Glutamatergic neuron (in vitro differentiated cells): Measurements from ENCODE around the gene TRAPPC14. TPM values are rescaled to one million over a fixed set of nuclear protein-coding genes. Genes with fewer than 3 reads are reported as not detected.

ENCODE experiments used
- DNase-seq: peaks from one replicate; pipeline ENCODE4 v3.0.0; 2022
- H3K27ac Mint-ChIP-seq: one replicate; pipeline ENCODE4 v1.8.0; 2020; ENCODE audit warnings: mild to moderate bottlenecking, mixed read lengths, inconsistent platforms; ENCODE audit not compliant: unreplicated experiment
- H3K27me3 Mint-ChIP-seq: one replicate; pipeline ENCODE4 v1.8.0; 2020; ENCODE audit warnings: mild to moderate bottlenecking, moderate library complexity, mixed read lengths, inconsistent platforms; ENCODE audit not compliant: unreplicated experiment
- H3K36me3 Mint-ChIP-seq: one replicate; pipeline ENCODE4 v1.8.0; 2020; ENCODE audit warnings: mild to moderate bottlenecking, mixed read lengths, inconsistent platforms; ENCODE audit not compliant: unreplicated experiment
- H3K4me1 Mint-ChIP-seq: one replicate; pipeline ENCODE4 v1.8.0; 2020; ENCODE audit warnings: mild to moderate bottlenecking, low read depth, mixed read lengths, inconsistent platforms; ENCODE audit not compliant: unreplicated experiment
- H3K4me3 Mint-ChIP-seq: one replicate; pipeline ENCODE4 v1.8.0; 2020; ENCODE audit warnings: mild to moderate bottlenecking, mixed read lengths, inconsistent platforms; ENCODE audit not compliant: unreplicated experiment
- H3K9me3 Mint-ChIP-seq: one replicate; pipeline ENCODE4 v1.8.0; 2020; ENCODE audit warnings: mild to moderate bottlenecking, moderate library complexity, mixed read lengths, inconsistent platforms; ENCODE audit not compliant: unreplicated experiment
- total RNA-seq: library from RNA; stranded (reverse); fragmentation: NEBNext Ultra II Directional; extraction: Animal tissue kit (Norgen Biotek cat#: 25700); gene quantifications from one replicate; pipeline ENCODE4 v1.2.1, GENCODE V29; 2021; ENCODE audit not compliant: unreplicated experiment
- TF ChIP-seq, protein P1 (sequence below): fragments of 200-600 bp; sonication (generic); IDR thresholded peaks from one replicate; pipeline ENCODE4 v1.5.0; 2021; ENCODE audit not compliant: partially characterized antibody, unreplicated experiment

TRAPPC14 gene
- total RNA-seq, 1 donor from 2014 or later: 42.4 TPM

DNA sequence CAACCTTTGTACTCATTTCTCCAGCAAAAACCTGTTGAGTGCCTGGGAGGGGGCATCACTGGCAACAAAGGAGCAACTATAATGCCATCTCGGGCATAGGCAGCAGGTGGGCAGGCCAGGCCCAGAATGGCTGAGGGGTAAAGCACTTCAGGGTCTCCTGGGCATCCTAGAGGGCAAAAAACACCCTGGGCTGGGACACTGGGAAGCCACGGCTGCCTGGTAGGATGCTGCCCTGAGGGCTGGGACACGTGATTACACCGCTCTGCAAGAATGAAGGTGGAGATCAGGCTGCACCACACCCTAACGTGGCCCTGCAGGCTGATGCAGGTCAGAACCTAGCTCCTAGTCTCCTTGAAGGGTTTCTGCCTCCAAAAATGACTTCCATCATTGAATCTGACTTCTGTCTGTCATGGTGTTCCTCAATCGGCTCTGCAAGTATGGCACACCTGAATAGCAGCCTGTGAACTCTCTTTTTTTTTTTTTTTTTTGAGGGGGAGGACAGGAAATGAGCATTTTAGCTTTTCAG is 4.5 kb upstream of the TRAPPC14 start:
- H3K36me3 Mint-ChIP-seq: no peaks in the 10 kb centered on the region
- H3K4me1 Mint-ChIP-seq: peaks cover 13% of the 10 kb centered on the region
- peaks cover 17% of the 10 kb centered on the region for H3K27me3 Mint-ChIP-seq
- TF ChIP-seq, protein P1, sequence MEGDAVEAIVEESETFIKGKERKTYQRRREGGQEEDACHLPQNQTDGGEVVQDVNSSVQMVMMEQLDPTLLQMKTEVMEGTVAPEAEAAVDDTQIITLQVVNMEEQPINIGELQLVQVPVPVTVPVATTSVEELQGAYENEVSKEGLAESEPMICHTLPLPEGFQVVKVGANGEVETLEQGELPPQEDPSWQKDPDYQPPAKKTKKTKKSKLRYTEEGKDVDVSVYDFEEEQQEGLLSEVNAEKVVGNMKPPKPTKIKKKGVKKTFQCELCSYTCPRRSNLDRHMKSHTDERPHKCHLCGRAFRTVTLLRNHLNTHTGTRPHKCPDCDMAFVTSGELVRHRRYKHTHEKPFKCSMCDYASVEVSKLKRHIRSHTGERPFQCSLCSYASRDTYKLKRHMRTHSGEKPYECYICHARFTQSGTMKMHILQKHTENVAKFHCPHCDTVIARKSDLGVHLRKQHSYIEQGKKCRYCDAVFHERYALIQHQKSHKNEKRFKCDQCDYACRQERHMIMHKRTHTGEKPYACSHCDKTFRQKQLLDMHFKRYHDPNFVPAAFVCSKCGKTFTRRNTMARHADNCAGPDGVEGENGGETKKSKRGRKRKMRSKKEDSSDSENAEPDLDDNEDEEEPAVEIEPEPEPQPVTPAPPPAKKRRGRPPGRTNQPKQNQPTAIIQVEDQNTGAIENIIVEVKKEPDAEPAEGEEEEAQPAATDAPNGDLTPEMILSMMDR: no peak
- no peak for DNase-seq
- H3K4me3 Mint-ChIP-seq: no peak overlapping the region
- H3K27ac Mint-ChIP-seq: no peak overlapping the region
- peaks cover 4% of the 10 kb centered on the region for H3K9me3 Mint-ChIP-seq

- Mint-ChIP-seq H3K36me3 (no peaks in the 10 kb centered on the region), H3K4me3 (no peak overlapping the region), H3K27ac (no peak overlapping the region), H3K27me3 (peaks cover 6% of the 10 kb centered on the region), H3K4me1 (peaks cover 6% of the 10 kb centered on the region), H3K9me3 (peaks cover 4% of the 10 kb centered on the region)
- no peak for DNase-seq
- TF ChIP-seq, protein P1: no peak
Measured at GRCh38 chr7:100160067-100160466, 1.5 kb upstream of the TRAPPC14 start.

DNA sequence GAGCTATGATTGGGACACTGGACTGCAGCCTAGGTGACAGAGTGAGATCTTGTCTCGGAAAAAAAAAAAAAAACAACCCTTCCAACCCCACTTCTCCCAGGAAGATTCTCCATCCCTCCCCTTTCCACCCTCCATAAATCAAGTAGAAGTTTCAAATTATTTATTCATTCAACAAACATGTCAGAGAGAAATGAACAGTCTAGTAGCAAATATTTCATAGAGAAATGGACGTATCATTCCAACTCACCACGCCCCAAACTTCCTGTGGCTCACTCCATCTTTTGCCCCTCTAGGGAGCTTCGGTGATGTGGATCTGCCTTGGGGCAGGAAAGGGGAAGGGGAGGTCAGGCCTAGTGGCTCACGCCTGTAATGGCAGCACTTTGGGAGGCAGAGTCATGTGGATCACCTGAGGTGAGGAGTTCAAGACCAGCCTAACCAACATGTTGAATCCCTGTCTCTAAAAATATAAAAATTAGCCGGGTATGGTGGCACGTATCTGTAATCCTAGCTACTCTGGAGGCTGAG is 638 bp upstream of the TRAPPC14 start:
- no peak for DNase-seq
- H3K9me3 Mint-ChIP-seq: peaks cover 4% of the 10 kb centered on the region
- H3K4me3 Mint-ChIP-seq: peak overlapping the region; percentile 79
- H3K36me3 Mint-ChIP-seq: no peaks in the 10 kb centered on the region
- peaks cover 6% of the 10 kb centered on the region for H3K27me3 Mint-ChIP-seq
- peak overlapping the region; percentile 15 for H3K27ac Mint-ChIP-seq
- TF ChIP-seq, protein P1: no peak
- peaks cover 6% of the 10 kb centered on the region for H3K4me1 Mint-ChIP-seq

GRCh38 chr7:100157334-100158228 is 942 bp downstream of the TRAPPC14 start:
- peaks cover 4% of the 10 kb centered on the region for H3K9me3 Mint-ChIP-seq
- DNase-seq: peak; percentile 50
- H3K27ac Mint-ChIP-seq: peak overlapping the region; percentile 60
- peaks cover 6% of the 10 kb centered on the region for H3K27me3 Mint-ChIP-seq
- peak overlapping the region; percentile 83 for H3K4me3 Mint-ChIP-seq
- TF ChIP-seq, protein P1: no peak
- no peaks in the 10 kb centered on the region for H3K36me3 Mint-ChIP-seq
- peaks cover 6% of the 10 kb centered on the region for H3K4me1 Mint-ChIP-seq

DNA sequence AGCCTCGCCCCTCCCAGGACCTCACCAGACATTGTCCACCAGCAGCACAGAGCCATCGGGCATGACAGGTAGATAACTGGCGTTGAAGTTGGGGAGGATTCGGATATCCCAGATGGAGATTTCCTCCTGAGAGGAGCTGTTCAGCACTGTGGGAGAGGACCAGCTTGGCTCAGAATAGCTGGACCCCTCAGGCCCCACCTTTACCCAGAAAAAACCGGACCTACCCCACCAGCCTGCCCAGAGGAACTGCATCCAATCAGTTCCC is 1.5 kb downstream of the TRAPPC14 start:
- H3K4me3 Mint-ChIP-seq: peak overlapping the region; percentile 83
- H3K27ac Mint-ChIP-seq: no peak overlapping the region
- peaks cover 6% of the 10 kb centered on the region for H3K4me1 Mint-ChIP-seq
- TF ChIP-seq, protein P1: no peak
- H3K36me3 Mint-ChIP-seq: no peaks in the 10 kb centered on the region
- peaks cover 4% of the 10 kb centered on the region for H3K9me3 Mint-ChIP-seq
- H3K27me3 Mint-ChIP-seq: peaks cover 6% of the 10 kb centered on the region
- DNase-seq: no peak
